ENCODE measurements around the gene HIVEP1.

DNA sequence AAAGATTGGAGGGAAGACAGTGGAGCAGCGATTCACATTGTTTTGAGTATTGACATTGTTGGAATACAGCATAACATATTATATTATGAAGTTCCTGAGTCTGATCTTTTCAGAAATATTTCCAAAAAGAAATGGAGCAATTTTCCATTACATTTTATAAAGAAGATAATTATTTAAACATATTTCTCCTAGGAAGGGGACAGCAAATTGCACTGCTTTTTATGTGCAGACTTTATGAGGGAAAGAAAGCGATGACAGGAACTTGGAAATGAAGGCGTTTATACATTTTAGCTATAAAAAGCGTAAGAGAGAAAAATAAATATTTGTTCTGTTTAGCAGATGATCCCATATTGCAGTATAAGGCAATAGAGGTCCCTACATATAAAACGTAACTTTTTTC, 161.1 kb downstream of the HIVEP1 start:
- no peak for TF ChIP-seq SUZ12 (IDR thresholded peaks at IDR 0.05; ENCODE audit: extremely low read depth, insufficient read depth, insufficient read length)
- no peak for TF ChIP-seq ZNF274 (IDR thresholded peaks at IDR 0.05; ENCODE audit: low read depth, low read length)
- no peak for TF ChIP-seq YY1 (IDR thresholded peaks at IDR 0.05; ENCODE audit: insufficient read depth, insufficient read length)
